ENCODE measurements around the gene GDI1. TPM values are rescaled to one million over a fixed set of nuclear protein-coding genes. Genes with fewer than 3 reads are reported as not detected.

GDI1 gene
- total and polyA plus RNA-seq, 2 of the 8 experiments (the other 6 are each of a cell fraction or from before 2014, with no cell fraction given): 83.1 to 136 TPM

DNA sequence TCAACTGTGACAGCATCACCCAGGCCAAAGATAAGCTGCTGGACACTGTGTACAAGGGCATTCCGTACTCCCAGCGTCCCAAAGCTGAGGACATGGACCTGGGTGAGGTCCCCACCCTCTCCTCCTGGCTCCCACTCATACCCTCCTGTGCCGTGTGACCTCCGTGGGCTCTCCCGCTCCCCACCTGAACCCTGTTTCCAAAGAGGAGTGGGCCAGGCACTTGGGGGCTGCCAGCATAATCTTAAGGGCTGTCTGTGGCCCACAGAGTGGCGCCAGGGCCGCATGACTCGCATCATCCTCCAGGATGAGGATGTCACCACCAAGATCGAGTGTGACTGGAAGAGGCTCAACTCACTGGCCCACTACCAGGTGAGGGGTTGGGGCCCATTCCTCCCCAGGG is 32.2 kb downstream of the GDI1 start (continued):
- TF ChIP-seq, protein P1, sequence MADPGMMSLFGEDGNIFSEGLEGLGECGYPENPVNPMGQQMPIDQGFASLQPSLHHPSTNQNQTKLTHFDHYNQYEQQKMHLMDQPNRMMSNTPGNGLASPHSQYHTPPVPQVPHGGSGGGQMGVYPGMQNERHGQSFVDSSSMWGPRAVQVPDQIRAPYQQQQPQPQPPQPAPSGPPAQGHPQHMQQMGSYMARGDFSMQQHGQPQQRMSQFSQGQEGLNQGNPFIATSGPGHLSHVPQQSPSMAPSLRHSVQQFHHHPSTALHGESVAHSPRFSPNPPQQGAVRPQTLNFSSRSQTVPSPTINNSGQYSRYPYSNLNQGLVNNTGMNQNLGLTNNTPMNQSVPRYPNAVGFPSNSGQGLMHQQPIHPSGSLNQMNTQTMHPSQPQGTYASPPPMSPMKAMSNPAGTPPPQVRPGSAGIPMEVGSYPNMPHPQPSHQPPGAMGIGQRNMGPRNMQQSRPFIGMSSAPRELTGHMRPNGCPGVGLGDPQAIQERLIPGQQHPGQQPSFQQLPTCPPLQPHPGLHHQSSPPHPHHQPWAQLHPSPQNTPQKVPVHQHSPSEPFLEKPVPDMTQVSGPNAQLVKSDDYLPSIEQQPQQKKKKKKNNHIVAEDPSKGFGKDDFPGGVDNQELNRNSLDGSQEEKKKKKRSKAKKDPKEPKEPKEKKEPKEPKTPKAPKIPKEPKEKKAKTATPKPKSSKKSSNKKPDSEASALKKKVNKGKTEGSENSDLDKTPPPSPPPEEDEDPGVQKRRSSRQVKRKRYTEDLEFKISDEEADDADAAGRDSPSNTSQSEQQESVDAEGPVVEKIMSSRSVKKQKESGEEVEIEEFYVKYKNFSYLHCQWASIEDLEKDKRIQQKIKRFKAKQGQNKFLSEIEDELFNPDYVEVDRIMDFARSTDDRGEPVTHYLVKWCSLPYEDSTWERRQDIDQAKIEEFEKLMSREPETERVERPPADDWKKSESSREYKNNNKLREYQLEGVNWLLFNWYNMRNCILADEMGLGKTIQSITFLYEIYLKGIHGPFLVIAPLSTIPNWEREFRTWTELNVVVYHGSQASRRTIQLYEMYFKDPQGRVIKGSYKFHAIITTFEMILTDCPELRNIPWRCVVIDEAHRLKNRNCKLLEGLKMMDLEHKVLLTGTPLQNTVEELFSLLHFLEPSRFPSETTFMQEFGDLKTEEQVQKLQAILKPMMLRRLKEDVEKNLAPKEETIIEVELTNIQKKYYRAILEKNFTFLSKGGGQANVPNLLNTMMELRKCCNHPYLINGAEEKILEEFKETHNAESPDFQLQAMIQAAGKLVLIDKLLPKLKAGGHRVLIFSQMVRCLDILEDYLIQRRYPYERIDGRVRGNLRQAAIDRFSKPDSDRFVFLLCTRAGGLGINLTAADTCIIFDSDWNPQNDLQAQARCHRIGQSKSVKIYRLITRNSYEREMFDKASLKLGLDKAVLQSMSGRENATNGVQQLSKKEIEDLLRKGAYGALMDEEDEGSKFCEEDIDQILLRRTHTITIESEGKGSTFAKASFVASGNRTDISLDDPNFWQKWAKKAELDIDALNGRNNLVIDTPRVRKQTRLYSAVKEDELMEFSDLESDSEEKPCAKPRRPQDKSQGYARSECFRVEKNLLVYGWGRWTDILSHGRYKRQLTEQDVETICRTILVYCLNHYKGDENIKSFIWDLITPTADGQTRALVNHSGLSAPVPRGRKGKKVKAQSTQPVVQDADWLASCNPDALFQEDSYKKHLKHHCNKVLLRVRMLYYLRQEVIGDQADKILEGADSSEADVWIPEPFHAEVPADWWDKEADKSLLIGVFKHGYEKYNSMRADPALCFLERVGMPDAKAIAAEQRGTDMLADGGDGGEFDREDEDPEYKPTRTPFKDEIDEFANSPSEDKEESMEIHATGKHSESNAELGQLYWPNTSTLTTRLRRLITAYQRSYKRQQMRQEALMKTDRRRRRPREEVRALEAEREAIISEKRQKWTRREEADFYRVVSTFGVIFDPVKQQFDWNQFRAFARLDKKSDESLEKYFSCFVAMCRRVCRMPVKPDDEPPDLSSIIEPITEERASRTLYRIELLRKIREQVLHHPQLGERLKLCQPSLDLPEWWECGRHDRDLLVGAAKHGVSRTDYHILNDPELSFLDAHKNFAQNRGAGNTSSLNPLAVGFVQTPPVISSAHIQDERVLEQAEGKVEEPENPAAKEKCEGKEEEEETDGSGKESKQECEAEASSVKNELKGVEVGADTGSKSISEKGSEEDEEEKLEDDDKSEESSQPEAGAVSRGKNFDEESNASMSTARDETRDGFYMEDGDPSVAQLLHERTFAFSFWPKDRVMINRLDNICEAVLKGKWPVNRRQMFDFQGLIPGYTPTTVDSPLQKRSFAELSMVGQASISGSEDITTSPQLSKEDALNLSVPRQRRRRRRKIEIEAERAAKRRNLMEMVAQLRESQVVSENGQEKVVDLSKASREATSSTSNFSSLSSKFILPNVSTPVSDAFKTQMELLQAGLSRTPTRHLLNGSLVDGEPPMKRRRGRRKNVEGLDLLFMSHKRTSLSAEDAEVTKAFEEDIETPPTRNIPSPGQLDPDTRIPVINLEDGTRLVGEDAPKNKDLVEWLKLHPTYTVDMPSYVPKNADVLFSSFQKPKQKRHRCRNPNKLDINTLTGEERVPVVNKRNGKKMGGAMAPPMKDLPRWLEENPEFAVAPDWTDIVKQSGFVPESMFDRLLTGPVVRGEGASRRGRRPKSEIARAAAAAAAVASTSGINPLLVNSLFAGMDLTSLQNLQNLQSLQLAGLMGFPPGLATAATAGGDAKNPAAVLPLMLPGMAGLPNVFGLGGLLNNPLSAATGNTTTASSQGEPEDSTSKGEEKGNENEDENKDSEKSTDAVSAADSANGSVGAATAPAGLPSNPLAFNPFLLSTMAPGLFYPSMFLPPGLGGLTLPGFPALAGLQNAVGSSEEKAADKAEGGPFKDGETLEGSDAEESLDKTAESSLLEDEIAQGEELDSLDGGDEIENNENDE (IDR thresholded peaks at IDR 0.05; ENCODE audit: insufficient replicate concordance, low read length): no peak
- TF ChIP-seq EGR1 (IDR thresholded peaks at IDR 0.05; ENCODE audit: borderline replicate concordance, low read depth, low read length) (no peak), POU5F1 (IDR thresholded peaks at IDR 0.05; ENCODE audit: low read depth, low read length) (no peak), ZNF274 (IDR thresholded peaks at IDR 0.05; ENCODE audit: borderline replicate concordance, extremely low read depth, low read length) (no peak), POLR2AphosphoS5 (IDR thresholded peaks at IDR 0.05; ENCODE audit: low read depth, low read length) (no peak), CBX5 (IDR thresholded peaks at IDR 0.05; ENCODE audit: low read depth, low read length) (no peak), KDM5A (IDR thresholded peaks at IDR 0.05; ENCODE audit: low read length) (no peak), BCL11A (IDR thresholded peaks at IDR 0.05; ENCODE audit: low read depth in 2 of 2, low read length in 2 of 2) (no peak), SP4 (IDR thresholded peaks at IDR 0.05; ENCODE audit: low read length) (no peak), GTF2F1 (IDR thresholded peaks at IDR 0.05; ENCODE audit: borderline replicate concordance, low read depth, low read length) (no peak), SP1 (IDR thresholded peaks at IDR 0.05; ENCODE audit: low read depth, low read length) (no peak), BRCA1 (IDR thresholded peaks at IDR 0.05; ENCODE audit: low read depth, low read length) (no peak)
- TF ChIP-seq, protein P2, sequence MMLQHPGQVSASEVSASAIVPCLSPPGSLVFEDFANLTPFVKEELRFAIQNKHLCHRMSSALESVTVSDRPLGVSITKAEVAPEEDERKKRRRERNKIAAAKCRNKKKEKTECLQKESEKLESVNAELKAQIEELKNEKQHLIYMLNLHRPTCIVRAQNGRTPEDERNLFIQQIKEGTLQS (IDR thresholded peaks at IDR 0.05; ENCODE audit: insufficient read depth, low read depth, low read length): no peak

All from H1 (cell line).